Measurements from ENCODE around the gene POLR2B.

DNA sequence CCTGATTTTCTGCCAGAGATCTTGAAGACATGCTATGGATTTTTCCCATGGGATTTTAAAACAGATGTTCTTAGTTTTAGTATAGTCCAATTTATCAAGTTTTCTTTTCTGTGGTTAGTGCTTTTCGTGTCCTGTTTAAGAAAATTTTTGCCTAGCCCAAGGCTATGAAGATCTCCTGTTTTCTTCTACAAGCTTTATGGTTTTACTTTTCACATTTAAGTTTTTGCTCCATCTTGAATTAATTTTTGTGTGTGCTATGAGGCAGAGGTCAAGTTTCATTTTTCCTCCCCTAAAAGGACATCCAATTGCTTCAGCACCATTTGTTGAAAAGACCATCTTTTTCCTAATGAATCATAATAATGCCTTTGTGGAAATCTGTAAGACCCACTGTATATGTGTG, 65.6 kb downstream of the POLR2B start:
- TF ChIP-seq ZNF621 (tag by site-specific recombination; IDR thresholded peaks at IDR 0.05) (no peak), ZNF335 (tag by site-specific recombination; conservative IDR thresholded peaks at IDR 0.05) (no peak), ZNF514 (tag by site-specific recombination; IDR thresholded peaks at IDR 0.05) (no peak), MZF1 (tag by site-specific recombination; IDR thresholded peaks at IDR 0.05; ENCODE audit: borderline replicate concordance) (no peak), ZNF777 (tag by site-specific recombination; IDR thresholded peaks at IDR 0.05; ENCODE audit: borderline replicate concordance) (no peak), ZBTB7A (tag by site-specific recombination; IDR thresholded peaks at IDR 0.05; ENCODE audit: low read depth) (no peak)
- TF ChIP-seq, protein P1, sequence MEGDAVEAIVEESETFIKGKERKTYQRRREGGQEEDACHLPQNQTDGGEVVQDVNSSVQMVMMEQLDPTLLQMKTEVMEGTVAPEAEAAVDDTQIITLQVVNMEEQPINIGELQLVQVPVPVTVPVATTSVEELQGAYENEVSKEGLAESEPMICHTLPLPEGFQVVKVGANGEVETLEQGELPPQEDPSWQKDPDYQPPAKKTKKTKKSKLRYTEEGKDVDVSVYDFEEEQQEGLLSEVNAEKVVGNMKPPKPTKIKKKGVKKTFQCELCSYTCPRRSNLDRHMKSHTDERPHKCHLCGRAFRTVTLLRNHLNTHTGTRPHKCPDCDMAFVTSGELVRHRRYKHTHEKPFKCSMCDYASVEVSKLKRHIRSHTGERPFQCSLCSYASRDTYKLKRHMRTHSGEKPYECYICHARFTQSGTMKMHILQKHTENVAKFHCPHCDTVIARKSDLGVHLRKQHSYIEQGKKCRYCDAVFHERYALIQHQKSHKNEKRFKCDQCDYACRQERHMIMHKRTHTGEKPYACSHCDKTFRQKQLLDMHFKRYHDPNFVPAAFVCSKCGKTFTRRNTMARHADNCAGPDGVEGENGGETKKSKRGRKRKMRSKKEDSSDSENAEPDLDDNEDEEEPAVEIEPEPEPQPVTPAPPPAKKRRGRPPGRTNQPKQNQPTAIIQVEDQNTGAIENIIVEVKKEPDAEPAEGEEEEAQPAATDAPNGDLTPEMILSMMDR (tag by site-specific recombination; IDR thresholded peaks at IDR 0.05): no peak
